ENCODE data around the gene PIERCE2.
"Not testable (repeated sequence)": the region's sequence is repeated elsewhere in the genome, so short reads cannot be mapped to it uniquely, and the experiment has no call there.

PIERCE2 gene

DNA sequence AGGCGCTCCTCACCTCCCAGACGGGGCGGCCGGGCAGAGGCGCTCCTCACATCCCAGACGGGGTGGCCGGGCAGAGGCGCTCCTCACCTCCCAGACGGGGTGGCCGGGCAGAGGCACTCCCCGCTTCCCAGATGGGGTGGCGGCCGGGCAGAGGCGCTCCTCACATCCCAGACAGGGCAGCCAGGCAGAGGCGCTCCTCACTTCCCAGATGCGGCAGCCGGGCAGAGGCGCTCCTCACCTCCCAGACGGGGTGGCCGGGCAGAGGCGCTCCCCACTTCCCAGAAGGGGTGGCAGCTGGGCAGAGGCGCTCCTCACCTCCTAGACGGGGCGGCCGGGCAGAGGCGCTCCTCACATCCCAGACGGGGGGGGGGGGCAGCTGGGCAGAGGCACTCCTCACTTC lies 37.6 kb downstream of the PIERCE2 start:
- H3K4me2 ChIP-seq (ENCODE audit: low read length, poor library complexity, severe bottlenecking); H2BK15ac ChIP-seq (ENCODE audit: low read depth, poor library complexity, severe bottlenecking); H2AK5ac ChIP-seq (ENCODE audit: low read length, severe bottlenecking); H3K27me3 ChIP-seq (ENCODE audit: control insufficient read depth in 1 of 2, insufficient read depth in 1 of 2, low read length in 2 of 2); H3K18ac ChIP-seq (ENCODE audit: low read depth in 1 of 2, low read length in 2 of 2); H4K91ac ChIP-seq (ENCODE audit: low read length); H3K79me1 ChIP-seq (replicated peaks; ENCODE audit: low read length, poor library complexity, severe bottlenecking); H3K23ac ChIP-seq (ENCODE audit: low read length in 2 of 2); H3K4me1 ChIP-seq (ENCODE audit: control insufficient read depth, insufficient read depth, low read depth, low read length); H2AFZ ChIP-seq (ENCODE audit: low read depth, low read length); DNase-seq; H3K14ac ChIP-seq (ENCODE audit: low read length in 2 of 2); H3K9me3 ChIP-seq (ENCODE audit: control insufficient read depth, low read length); H3K4me3 ChIP-seq (ENCODE audit: insufficient read depth in 1 of 2, low read depth in 1 of 2, low read length in 2 of 2); H4K8ac ChIP-seq (ENCODE audit: low read length); H2BK12ac ChIP-seq (ENCODE audit: low read length in 2 of 2); H2BK5ac ChIP-seq (ENCODE audit: low read depth, low read length, poor library complexity, severe bottlenecking); H3K9ac ChIP-seq (ENCODE audit: low read length); H3K4ac ChIP-seq (ENCODE audit: low read depth in 1 of 2, low read length in 2 of 2); H3K27ac ChIP-seq (ENCODE audit: low read length, poor library complexity, severe bottlenecking); H2BK120ac ChIP-seq (ENCODE audit: low read depth, low read length): not testable (repeated sequence)
- peaks cover 0 to 25% of the 10 kb centered on the region in 2 experiments for H3K36me3 ChIP-seq (ENCODE audit: control insufficient read depth in 1 of 2, insufficient read depth in 2 of 2, low read depth in 1 of 2, low read length in 2 of 2)
- 89% methylated on average over 25 of the region's 27 CpGs for WGBS

DNA sequence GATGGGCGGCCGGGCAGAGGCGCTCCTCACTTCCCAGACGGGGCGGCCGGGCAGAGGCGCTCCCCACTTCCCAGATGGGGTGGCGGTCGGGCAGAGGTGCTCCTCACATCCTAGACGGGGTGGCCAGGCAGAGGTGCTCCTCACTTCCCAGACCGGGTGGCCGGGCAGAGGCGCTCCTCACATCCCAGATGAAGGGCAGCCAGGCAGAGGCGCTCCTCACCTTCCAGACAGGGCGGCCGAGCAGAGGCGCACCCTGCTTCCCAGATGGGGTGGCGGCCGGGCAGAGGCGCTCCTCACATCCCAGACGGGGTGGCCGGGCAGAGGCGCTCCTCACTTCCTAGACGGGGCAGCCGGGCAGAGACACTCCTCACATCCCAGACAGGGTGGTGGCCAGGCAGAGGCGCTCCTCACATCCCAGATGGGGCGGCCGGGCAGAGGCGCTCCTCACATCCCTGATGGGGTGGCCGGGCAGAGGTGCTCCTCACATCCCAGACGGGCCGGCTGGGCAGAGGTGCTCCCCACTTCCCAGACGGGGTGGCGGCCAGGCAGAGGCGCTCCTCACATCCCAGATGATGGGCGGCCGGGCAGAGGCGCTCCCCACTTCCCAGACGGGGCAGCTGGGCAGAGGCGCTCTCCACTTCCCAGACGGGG lies 38.2 kb downstream of the PIERCE2 start:
- H4K8ac ChIP-seq (ENCODE audit: low read length); H3K14ac ChIP-seq (ENCODE audit: low read length in 2 of 2); H2BK5ac ChIP-seq (ENCODE audit: low read depth, low read length, poor library complexity, severe bottlenecking); H3K9me3 ChIP-seq (ENCODE audit: control insufficient read depth, low read length); DNase-seq; H2AK5ac ChIP-seq (ENCODE audit: low read length, severe bottlenecking); H4K91ac ChIP-seq (ENCODE audit: low read length); H3K4me1 ChIP-seq (ENCODE audit: control insufficient read depth, insufficient read depth, low read depth, low read length); H3K4ac ChIP-seq (ENCODE audit: low read depth in 1 of 2, low read length in 2 of 2); H2BK120ac ChIP-seq (ENCODE audit: low read depth, low read length); H3K79me1 ChIP-seq (replicated peaks; ENCODE audit: low read length, poor library complexity, severe bottlenecking); H3K27me3 ChIP-seq (ENCODE audit: control insufficient read depth in 1 of 2, insufficient read depth in 1 of 2, low read length in 2 of 2); H3K18ac ChIP-seq (ENCODE audit: low read depth in 1 of 2, low read length in 2 of 2); H3K27ac ChIP-seq (ENCODE audit: low read length, poor library complexity, severe bottlenecking); H3K4me3 ChIP-seq (ENCODE audit: insufficient read depth in 1 of 2, low read depth in 1 of 2, low read length in 2 of 2); H2BK15ac ChIP-seq (ENCODE audit: low read depth, poor library complexity, severe bottlenecking); H2BK12ac ChIP-seq (ENCODE audit: low read length in 2 of 2); H2AFZ ChIP-seq (ENCODE audit: low read depth, low read length); H3K9ac ChIP-seq (ENCODE audit: low read length); H3K23ac ChIP-seq (ENCODE audit: low read length in 2 of 2); H3K4me2 ChIP-seq (ENCODE audit: low read length, poor library complexity, severe bottlenecking): not testable (repeated sequence)
- 98% methylated on average over 40 of the region's 41 CpGs for WGBS
- peaks cover 0 to 26% of the 10 kb centered on the region in 2 experiments for H3K36me3 ChIP-seq (ENCODE audit: control insufficient read depth in 1 of 2, insufficient read depth in 2 of 2, low read depth in 1 of 2, low read length in 2 of 2)

DNA sequence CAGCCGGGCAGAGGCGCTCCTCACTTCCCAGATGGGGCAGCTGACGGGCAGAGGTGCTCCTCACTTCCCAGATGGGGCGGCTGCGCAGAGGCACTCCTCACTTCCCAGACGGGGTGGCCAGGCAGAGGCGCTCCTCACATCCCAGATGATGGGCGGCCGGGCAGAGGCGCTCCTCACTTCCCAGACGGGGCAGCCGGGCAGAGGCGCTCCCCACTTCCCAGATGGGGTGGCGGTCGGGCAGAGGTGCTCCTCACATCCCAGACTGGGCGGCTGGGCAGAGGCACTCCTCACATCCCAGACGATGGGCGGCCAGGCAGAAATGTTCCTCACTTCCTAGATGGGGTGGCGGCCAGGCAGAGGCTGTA lies 38.7 kb downstream of the PIERCE2 start:
- H2AK5ac ChIP-seq (ENCODE audit: low read length, severe bottlenecking); H3K23ac ChIP-seq (ENCODE audit: low read length in 2 of 2); H2BK120ac ChIP-seq (ENCODE audit: low read depth, low read length); H3K27ac ChIP-seq (ENCODE audit: low read length, poor library complexity, severe bottlenecking); H4K91ac ChIP-seq (ENCODE audit: low read length); H3K4me3 ChIP-seq (ENCODE audit: insufficient read depth in 1 of 2, low read depth in 1 of 2, low read length in 2 of 2); H3K14ac ChIP-seq (ENCODE audit: low read length in 2 of 2); H3K79me1 ChIP-seq (replicated peaks; ENCODE audit: low read length, poor library complexity, severe bottlenecking); H2BK15ac ChIP-seq (ENCODE audit: low read depth, poor library complexity, severe bottlenecking); H4K8ac ChIP-seq (ENCODE audit: low read length); DNase-seq; H2BK5ac ChIP-seq (ENCODE audit: low read depth, low read length, poor library complexity, severe bottlenecking); H3K4me2 ChIP-seq (ENCODE audit: low read length, poor library complexity, severe bottlenecking); H3K4ac ChIP-seq (ENCODE audit: low read depth in 1 of 2, low read length in 2 of 2); H3K27me3 ChIP-seq (ENCODE audit: control insufficient read depth in 1 of 2, insufficient read depth in 1 of 2, low read length in 2 of 2); H3K9ac ChIP-seq (ENCODE audit: low read length); H3K4me1 ChIP-seq (ENCODE audit: control insufficient read depth, insufficient read depth, low read depth, low read length); H3K18ac ChIP-seq (ENCODE audit: low read depth in 1 of 2, low read length in 2 of 2); H3K9me3 ChIP-seq (ENCODE audit: control insufficient read depth, low read length); H2BK12ac ChIP-seq (ENCODE audit: low read length in 2 of 2); H2AFZ ChIP-seq (ENCODE audit: low read depth, low read length): not testable (repeated sequence)
- WGBS, result 99% methylated on average over 15 of the region's 19 CpGs
- peaks cover 0 to 26% of the 10 kb centered on the region in 2 experiments for H3K36me3 ChIP-seq (ENCODE audit: control insufficient read depth in 1 of 2, insufficient read depth in 2 of 2, low read depth in 1 of 2, low read length in 2 of 2)

- no peak overlapping the region for H3K18ac ChIP-seq (ENCODE audit: low read depth in 1 of 2, low read length in 2 of 2)
- H4K8ac ChIP-seq (ENCODE audit: low read length), result no peak overlapping the region
- H3K79me1 ChIP-seq (replicated peaks; ENCODE audit: low read length, poor library complexity, severe bottlenecking), result peaks cover 12% of the 10 kb centered on the region
- H3K4ac ChIP-seq (ENCODE audit: low read depth in 1 of 2, low read length in 2 of 2), result no peak overlapping the region
- no peak overlapping the region for H3K23ac ChIP-seq (ENCODE audit: low read length in 2 of 2)
- peaks cover 15% of the 10 kb centered on the region for H3K9me3 ChIP-seq (ENCODE audit: control insufficient read depth, low read length)
- H3K4me3 ChIP-seq (ENCODE audit: insufficient read depth in 1 of 2, low read depth in 1 of 2, low read length in 2 of 2), result no peak overlapping the region
- H2AK5ac ChIP-seq (ENCODE audit: low read length, severe bottlenecking), result no peak overlapping the region
- no peak overlapping the region for H4K91ac ChIP-seq (ENCODE audit: low read length)
- no peak overlapping the region for H3K14ac ChIP-seq (ENCODE audit: low read length in 2 of 2)
- H3K27ac ChIP-seq (ENCODE audit: low read length, poor library complexity, severe bottlenecking), result no peak overlapping the region
- H3K9ac ChIP-seq (ENCODE audit: low read length), result no peak overlapping the region
- H3K4me1 ChIP-seq (ENCODE audit: control insufficient read depth, insufficient read depth, low read depth, low read length), result no peaks in the 10 kb centered on the region
- H3K36me3 ChIP-seq (ENCODE audit: control insufficient read depth in 1 of 2, insufficient read depth in 2 of 2, low read depth in 1 of 2, low read length in 2 of 2), result peaks cover 0 to 11% of the 10 kb centered on the region in 2 experiments
- H3K27me3 ChIP-seq (ENCODE audit: control insufficient read depth in 1 of 2, insufficient read depth in 1 of 2, low read length in 2 of 2), result no peaks in the 10 kb centered on the region
- H2BK15ac ChIP-seq (ENCODE audit: low read depth, poor library complexity, severe bottlenecking), result no peak overlapping the region
- 83% methylated on average over 5 of the region's 5 CpGs for WGBS
- H2BK5ac ChIP-seq (ENCODE audit: low read depth, low read length, poor library complexity, severe bottlenecking), result no peak overlapping the region
- no peak overlapping the region for H2BK12ac ChIP-seq (ENCODE audit: low read length in 2 of 2)
- H2AFZ ChIP-seq (ENCODE audit: low read depth, low read length), result no peak overlapping the region
- no peak for DNase-seq
- no peak overlapping the region for H2BK120ac ChIP-seq (ENCODE audit: low read depth, low read length)
- no peak overlapping the region for H3K4me2 ChIP-seq (ENCODE audit: low read length, poor library complexity, severe bottlenecking)
Observed at GRCh38 chr15:55457401-55458022, 49.2 kb downstream of the PIERCE2 start.
